ENCODE measurements around the gene PABPC1L. TPM values are rescaled to one million over a fixed set of nuclear protein-coding genes. Genes with fewer than 3 reads are reported as not detected.

The PABPC1L gene
- total RNA-seq, 2 donors from 2014 or later = 129 to 142 TPM

GRCh38 chr20:44924541-44924940 is 14.7 kb downstream of the PABPC1L start:
- Histone ChIP-seq H3K36me3 (ENCODE audit: control insufficient read depth, insufficient read depth, low read length) (peaks cover 37% of the 10 kb centered on the region), H3K4me3 (ENCODE audit: low read length) (no peak overlapping the region), H3K9ac (ENCODE audit: extremely low read depth, low read length, poor library complexity, severe bottlenecking) (no peak overlapping the region), H3K9me3 (ENCODE audit: control insufficient read depth, low read length) (no peaks in the 10 kb centered on the region), H3K27ac (ENCODE audit: low read depth, low read length) (no peak overlapping the region), H3K4me1 (ENCODE audit: control insufficient read depth, insufficient read depth, low read length) (no peaks in the 10 kb centered on the region), H3K27me3 (ENCODE audit: control insufficient read depth, insufficient read depth, low read length, poor library complexity, severe bottlenecking) (no peaks in the 10 kb centered on the region)
- no peak overlapping the region for H3K4me3 Mint-ChIP-seq
- no peaks in the 10 kb centered on the region for H3K9me3 Mint-ChIP-seq
- 83 to 88% methylated on average over 2 to 4 of the region's 4 CpGs for WGBS, 2 experiments (ENCODE audit: insufficient coverage in 1 of 2, insufficient read length in 1 of 2)
- TF ChIP-seq CTCF (conservative IDR thresholded peaks at IDR 0.05) = no peak
- H3K27me3 Mint-ChIP-seq (ENCODE audit: insufficient read depth) = no peaks in the 10 kb centered on the region
- DNase-seq = no peak
- H3K36me3 Mint-ChIP-seq (ENCODE audit: low read depth) = peaks cover 45% of the 10 kb centered on the region
- H3K27ac Mint-ChIP-seq = peak overlapping the region; percentile 41
- H3K4me1 Mint-ChIP-seq = no peaks in the 10 kb centered on the region

- no peak for DNase-seq
- H3K9ac ChIP-seq (ENCODE audit: extremely low read depth, low read length, poor library complexity, severe bottlenecking) = no peak overlapping the region
- Mint-ChIP-seq H3K4me3 (no peak overlapping the region), H3K27ac (no peak overlapping the region), H3K36me3 (ENCODE audit: low read depth) (peaks cover 44% of the 10 kb centered on the region), H3K9me3 (no peaks in the 10 kb centered on the region), H3K4me1 (no peaks in the 10 kb centered on the region), H3K27me3 (ENCODE audit: insufficient read depth) (no peaks in the 10 kb centered on the region)
- TF ChIP-seq CTCF (conservative IDR thresholded peaks at IDR 0.05) = no peak
- no peak overlapping the region for H3K4me3 ChIP-seq (ENCODE audit: low read length)
- H3K4me1 ChIP-seq (ENCODE audit: control insufficient read depth, insufficient read depth, low read length) = no peaks in the 10 kb centered on the region
- no peaks in the 10 kb centered on the region for H3K27me3 ChIP-seq (ENCODE audit: control insufficient read depth, insufficient read depth, low read length, poor library complexity, severe bottlenecking)
- no peak overlapping the region for H3K27ac ChIP-seq (ENCODE audit: low read depth, low read length)
- 79% methylated on average over 3 of the region's 3 CpGs; no CpG with 5 or more reads in 1 of the 2 experiments for WGBS, 2 experiments (ENCODE audit: insufficient coverage in 1 of 2, insufficient read length in 1 of 2)
- no peaks in the 10 kb centered on the region for H3K9me3 ChIP-seq (ENCODE audit: control insufficient read depth, low read length)
- peaks cover 41% of the 10 kb centered on the region for H3K36me3 ChIP-seq (ENCODE audit: control insufficient read depth, insufficient read depth, low read length)
These were observed 18.7 kb downstream of the PABPC1L start for GRCh38 chr20:44928595-44928994.

- Mint-ChIP-seq H3K4me1 (no peaks in the 10 kb centered on the region), H3K9me3 (no peaks in the 10 kb centered on the region), H3K4me3 (no peak overlapping the region), H3K27me3 (ENCODE audit: insufficient read depth) (no peaks in the 10 kb centered on the region), H3K27ac (no peak overlapping the region), H3K36me3 (ENCODE audit: low read depth) (peaks cover 44% of the 10 kb centered on the region)
- Histone ChIP-seq H3K27ac (ENCODE audit: low read depth, low read length) (no peak overlapping the region), H3K4me1 (ENCODE audit: control insufficient read depth, insufficient read depth, low read length) (no peaks in the 10 kb centered on the region), H3K36me3 (ENCODE audit: control insufficient read depth, insufficient read depth, low read length) (peaks cover 37% of the 10 kb centered on the region), H3K4me3 (ENCODE audit: low read length) (no peak overlapping the region), H3K9ac (ENCODE audit: extremely low read depth, low read length, poor library complexity, severe bottlenecking) (no peak overlapping the region), H3K9me3 (ENCODE audit: control insufficient read depth, low read length) (no peaks in the 10 kb centered on the region), H3K27me3 (ENCODE audit: control insufficient read depth, insufficient read depth, low read length, poor library complexity, severe bottlenecking) (no peaks in the 10 kb centered on the region)
- DNase-seq = no peak
- TF ChIP-seq CTCF (conservative IDR thresholded peaks at IDR 0.05) = no peak
- 92 to 100% methylated on average over 9 to 17 of the region's 18 CpGs for WGBS, 2 experiments (ENCODE audit: insufficient coverage in 1 of 2, insufficient read length in 1 of 2)
These were observed 20.8 kb downstream of the PABPC1L start for GRCh38 chr20:44930517-44931168.
